Measurements from ENCODE around the gene CCDC159.
A peak's percentile ranks its signal among the peaks of the same experiment; 100 is the strongest.

The CCDC159 gene

GRCh38 chr19:11375143-11375948 is 29.0 kb downstream of the CCDC159 start:
- H3K27me3 ChIP-seq (ENCODE audit: low read length) = no peaks in the 10 kb centered on the region
- H3K9ac ChIP-seq (ENCODE audit: low read length) = peak overlapping the region; percentile 69
- H3K79me2 ChIP-seq (ENCODE audit: insufficient read depth, low read length) = peaks cover 9% of the 10 kb centered on the region; the same call in 1 of the 2 replicates
- H4K20me1 ChIP-seq (ENCODE audit: low read depth, low read length) = no peaks in the 10 kb centered on the region
- H2AFZ ChIP-seq (ENCODE audit: low read depth, low read length, severe bottlenecking) = no peak overlapping the region
- peak overlapping the region; percentile 62 for H3K4me3 ChIP-seq (ENCODE audit: insufficient read depth, low read length, poor library complexity, severe bottlenecking)
- no peaks in the 10 kb centered on the region for H3K9me3 ChIP-seq (ENCODE audit: insufficient read depth, low read length)
- H3K36me3 ChIP-seq (ENCODE audit: low read length) = no peaks in the 10 kb centered on the region
- TF ChIP-seq CTCF (IDR thresholded peaks at IDR 0.05; ENCODE audit: insufficient read depth, low read length, poor library complexity, severe bottlenecking) (no peak), EZH2phosphoT487 (conservative IDR thresholded peaks at IDR 0.05; ENCODE audit: low read length) (no peak)
- H3K27ac ChIP-seq (ENCODE audit: low read depth, low read length) = peak overlapping the region; percentile 81
- H3K4me2 ChIP-seq (ENCODE audit: low read depth, low read length, poor library complexity, severe bottlenecking) = peak overlapping the region; percentile 81
- H3K9me2 ChIP-seq (replicated peaks; ENCODE audit: insufficient read depth, low read length) = no peaks in the 10 kb centered on the region
- H3F3A ChIP-seq (ENCODE audit: insufficient read depth) = peaks cover 22% of the 10 kb centered on the region

- Histone ChIP-seq H3K27ac (ENCODE audit: low read depth, low read length) (peak overlapping the region; percentile 40), H2AFZ (ENCODE audit: low read depth, low read length, severe bottlenecking) (no peak overlapping the region), H3K27me3 (ENCODE audit: low read length) (no peaks in the 10 kb centered on the region), H3K4me3 (ENCODE audit: insufficient read depth, low read length, poor library complexity, severe bottlenecking) (no peak overlapping the region), H3K79me2 (ENCODE audit: insufficient read depth, low read length) (peaks cover 9% of the 10 kb centered on the region; the same call in 1 of the 2 replicates), H3F3A (ENCODE audit: insufficient read depth) (peaks cover 26% of the 10 kb centered on the region), H3K36me3 (ENCODE audit: low read length) (no peaks in the 10 kb centered on the region), H4K20me1 (ENCODE audit: low read depth, low read length) (no peaks in the 10 kb centered on the region), H3K4me2 (ENCODE audit: low read depth, low read length, poor library complexity, severe bottlenecking) (peak overlapping the region; percentile 38), H3K9ac (ENCODE audit: low read length) (no peak overlapping the region), H3K9me3 (ENCODE audit: insufficient read depth, low read length) (no peaks in the 10 kb centered on the region), H3K9me2 (replicated peaks; ENCODE audit: insufficient read depth, low read length) (no peaks in the 10 kb centered on the region)
- TF ChIP-seq EZH2phosphoT487 (conservative IDR thresholded peaks at IDR 0.05; ENCODE audit: low read length) = no peak
- no peak for TF ChIP-seq CTCF (IDR thresholded peaks at IDR 0.05; ENCODE audit: insufficient read depth, low read length, poor library complexity, severe bottlenecking)
Measured at GRCh38 chr19:11377237-11377636, 30.9 kb downstream of the CCDC159 start.

GRCh38 chr19:11377756-11378155 is 31.4 kb downstream of the CCDC159 start:
- no peaks in the 10 kb centered on the region for H3K9me3 ChIP-seq (ENCODE audit: insufficient read depth, low read length)
- no peak for TF ChIP-seq EZH2phosphoT487 (conservative IDR thresholded peaks at IDR 0.05; ENCODE audit: low read length)
- no peak for TF ChIP-seq CTCF (IDR thresholded peaks at IDR 0.05; ENCODE audit: insufficient read depth, low read length, poor library complexity, severe bottlenecking)
- peaks cover 26% of the 10 kb centered on the region for H3F3A ChIP-seq (ENCODE audit: insufficient read depth)
- H3K27ac ChIP-seq (ENCODE audit: low read depth, low read length) = peak overlapping the region; percentile 40; the same call in 1 of the 2 replicates
- H3K4me2 ChIP-seq (ENCODE audit: low read depth, low read length, poor library complexity, severe bottlenecking) = peak overlapping the region; percentile 38
- no peaks in the 10 kb centered on the region for H3K36me3 ChIP-seq (ENCODE audit: low read length)
- H4K20me1 ChIP-seq (ENCODE audit: low read depth, low read length) = no peaks in the 10 kb centered on the region
- H3K9me2 ChIP-seq (replicated peaks; ENCODE audit: insufficient read depth, low read length) = no peaks in the 10 kb centered on the region
- no peak overlapping the region for H3K4me3 ChIP-seq (ENCODE audit: insufficient read depth, low read length, poor library complexity, severe bottlenecking)
- H3K9ac ChIP-seq (ENCODE audit: low read length) = no peak overlapping the region
- no peaks in the 10 kb centered on the region for H3K27me3 ChIP-seq (ENCODE audit: low read length)
- H2AFZ ChIP-seq (ENCODE audit: low read depth, low read length, severe bottlenecking) = no peak overlapping the region
- H3K79me2 ChIP-seq (ENCODE audit: insufficient read depth, low read length) = peaks cover 9% of the 10 kb centered on the region; the same call in 1 of the 2 replicates

All from SU-DHL-6 (cell line).